ENCODE measurements around the gene ADARB2. TPM values are rescaled to one million over a fixed set of nuclear protein-coding genes. Genes with fewer than 3 reads are reported as not detected.

ADARB2 gene
- total RNA-seq = not detected in 2 replicates

GRCh38 chr10:1737222-1738061 is at the start of gene ADARB2:
Gene ADARB2, minus strand, starts transcription at chr10:1737525.

